Fibroblast of lung (primary cell): ENCODE measurements around the gene HS3ST3A1. TPM values are rescaled to one million over a fixed set of nuclear protein-coding genes. Genes with fewer than 3 reads are reported as not detected.

ENCODE experiments used
- DNase-seq, 2 donors: peaks; one replicate each; pipeline versions ENCODE4 v3.0.0 to v3.0.0-alpha.2; 2010; ENCODE audit warnings: low read depth in 2 of 2
- H2AFZ ChIP-seq: 2 replicates; pipeline ENCODE4 v1.5.1; 2012; ENCODE audit warnings: low read length, control low read depth, inconsistent platforms
- H3K27ac ChIP-seq: 2 replicates; pipeline ENCODE4 v1.5.1; 2011; ENCODE audit warnings: low read length, control low read depth; ENCODE audit not compliant: insufficient read depth
- H3K27me3 ChIP-seq: 2 replicates; pipeline ENCODE4 v1.5.1; 2011; ENCODE audit warnings: mild to moderate bottlenecking, low read length; ENCODE audit not compliant: control insufficient read depth, insufficient read depth
- H3K36me3 ChIP-seq: 2 replicates; pipeline ENCODE4 v1.5.1; 2011; ENCODE audit warnings: low read length; ENCODE audit not compliant: control insufficient read depth, insufficient read depth
- H3K4me1 ChIP-seq: 2 replicates; pipeline ENCODE4 v1.5.1; 2011; ENCODE audit warnings: low read length; ENCODE audit not compliant: control insufficient read depth, insufficient read depth; ENCODE audit errors: extremely low read depth
- H3K4me2 ChIP-seq: 2 replicates; pipeline ENCODE4 v1.5.1; 2011; ENCODE audit warnings: low read length, control low read depth; ENCODE audit not compliant: insufficient read depth; ENCODE audit errors: extremely low read depth
- H3K4me3 ChIP-seq, 4 experiments: fragments of 200-600 bp in 1 of 4; sonication (generic) in 1 of 4; replicated peaks in 1 of 4; 2 replicates each; pipeline ENCODE4 v1.5.1; 2011 to 2016; ENCODE audit warnings: low read length in 4 of 4, low read depth in 3 of 4, mild to moderate bottlenecking in 3 of 4, control low read depth in 2 of 4, inconsistent platforms in 1 of 4, mixed read lengths in 1 of 4; ENCODE audit not compliant: insufficient read depth in 1 of 4; ENCODE audit errors: control extremely low read depth in 1 of 4
- H3K79me2 ChIP-seq: 2 replicates; pipeline ENCODE4 v1.5.1; 2012; ENCODE audit warnings: mild to moderate bottlenecking, low read length, inconsistent platforms; ENCODE audit not compliant: control insufficient read depth, insufficient read depth
- H3K9ac ChIP-seq: 2 replicates; pipeline ENCODE4 v1.5.1; 2011; ENCODE audit warnings: mild to moderate bottlenecking, low read length, control low read depth; ENCODE audit not compliant: insufficient read depth
- H3K9me3 ChIP-seq: 2 replicates; pipeline ENCODE4 v1.5.1; 2012; ENCODE audit warnings: low read depth, low read length; ENCODE audit not compliant: control insufficient read depth, insufficient read depth
- H4K20me1 ChIP-seq: 2 replicates; pipeline ENCODE4 v1.5.1; 2011; ENCODE audit warnings: low read length; ENCODE audit not compliant: control insufficient read depth, insufficient read depth; ENCODE audit errors: extremely low read depth
- CTCF ChIP-seq, 2 donors: IDR thresholded peaks in 1 of 2; conservative IDR thresholded peaks in 1 of 2; 1 replicate in 1 of 2; 2 replicates in 1 of 2; pipeline ENCODE4 v1.5.1; 2011 to 2012; ENCODE audit warnings: low read length in 2 of 2, control low read depth in 1 of 2, inconsistent platforms in 1 of 2, low read depth in 1 of 2, mild to moderate bottlenecking in 1 of 2
- EZH2 ChIP-seq: IDR thresholded peaks from 2 replicates; pipeline ENCODE4 v1.5.1; 2012; ENCODE audit warnings: low read length, control low read depth, mild to moderate bottlenecking; ENCODE audit errors: missing control alignments
- polyA plus RNA-seq, 2 donors: library from polyadenylated mRNA; depleted of rRNA in 1 of 2; stranded (reverse) in 1 of 2; unstranded in 1 of 2; fragments of >200 nt; gene quantifications; 2 replicates each; pipeline ENCODE4 v1.2.1, GENCODE V29; 2011 to 2012; ENCODE audit warnings: missing spikeins in 1 of 2
- total RNA-seq: library from RNA; depleted of rRNA; stranded (reverse); fragments of >200 nt; gene quantifications from 2 replicates; pipeline ENCODE4 v1.2.1, GENCODE V29; 2014

The HS3ST3A1 gene
- total and polyA plus RNA-seq, 2 donors (not counting 1 experiment from before 2014, with no cell fraction given) = 2.4 to 48.7 TPM

GRCh38 chr17:13522749-13523148, 79.0 kb downstream of the HS3ST3A1 start:
- H3K9me3 ChIP-seq = no peaks in the 10 kb centered on the region
- no peak overlapping the region for H3K9ac ChIP-seq
- no peaks in the 10 kb centered on the region for H3K36me3 ChIP-seq
- no peak overlapping the region for H3K27ac ChIP-seq
- H3K4me1 ChIP-seq = peaks cover 4% of the 10 kb centered on the region
- H3K27me3 ChIP-seq = no peaks in the 10 kb centered on the region
- TF ChIP-seq EZH2 (no peak), CTCF (conservative IDR thresholded peaks at IDR 0.05 in 1 of 2, IDR thresholded peaks at IDR 0.05 in 1 of 2; ENCODE audit: low read depth in 1 of 2, low read length in 2 of 2) (no peak)
- no peaks in the 10 kb centered on the region for H4K20me1 ChIP-seq
- H3K4me3 ChIP-seq = no peak overlapping the region
- no peak overlapping the region for H3K4me2 ChIP-seq
- H2AFZ ChIP-seq = no peak overlapping the region
- H3K79me2 ChIP-seq = no peaks in the 10 kb centered on the region
- no peak for DNase-seq

- Histone ChIP-seq H3K27ac (no peak overlapping the region), H3K9me3 (no peaks in the 10 kb centered on the region), H2AFZ (no peak overlapping the region), H4K20me1 (no peaks in the 10 kb centered on the region), H3K9ac (no peak overlapping the region), H3K4me1 (peaks cover 4% of the 10 kb centered on the region), H3K27me3 (no peaks in the 10 kb centered on the region), H3K36me3 (no peaks in the 10 kb centered on the region), H3K4me3 (no peak overlapping the region), H3K79me2 (no peaks in the 10 kb centered on the region), H3K4me2 (peak overlapping the region; percentile 33)
- no peak for TF ChIP-seq CTCF (conservative IDR thresholded peaks at IDR 0.05 in 1 of 2, IDR thresholded peaks at IDR 0.05 in 1 of 2; ENCODE audit: low read depth in 1 of 2, low read length in 2 of 2)
- no peak for TF ChIP-seq EZH2
- no peak for DNase-seq
Observed at GRCh38 chr17:13521784-13522183, 79.9 kb downstream of the HS3ST3A1 start.

GRCh38 chr17:13520899-13521572, 80.7 kb downstream of the HS3ST3A1 start:
- H3K9ac ChIP-seq = no peak overlapping the region
- no peak overlapping the region for H2AFZ ChIP-seq
- H3K4me3 ChIP-seq = peak overlapping the region in 1 of 4 experiments; percentile 0

More at GRCh38 chr17:13520899-13521572, 80.7 kb downstream of the HS3ST3A1 start:
- no peaks in the 10 kb centered on the region for H3K36me3 ChIP-seq
- H3K27ac ChIP-seq = no peak overlapping the region
- H3K4me1 ChIP-seq = peaks cover 4% of the 10 kb centered on the region
- no peak for TF ChIP-seq CTCF (conservative IDR thresholded peaks at IDR 0.05 in 1 of 2, IDR thresholded peaks at IDR 0.05 in 1 of 2; ENCODE audit: low read depth in 1 of 2, low read length in 2 of 2)
- TF ChIP-seq EZH2 = no peak
- H4K20me1 ChIP-seq = no peaks in the 10 kb centered on the region
- H3K9me3 ChIP-seq = no peaks in the 10 kb centered on the region
- DNase-seq = peak; percentile 96 to 98
- no peaks in the 10 kb centered on the region for H3K27me3 ChIP-seq
- H3K4me2 ChIP-seq = peak overlapping the region; percentile 48
- no peaks in the 10 kb centered on the region for H3K79me2 ChIP-seq
